DMS79 treated with DMSO at 0.1 percent for 48 hours (cell line): ENCODE results near the gene ATRN.

Source experiments
- DNase-seq: peaks from one replicate; lab custom pipeline; 2025; lab: John Stamatoyannopoulos, UW

The ATRN gene

DNA sequence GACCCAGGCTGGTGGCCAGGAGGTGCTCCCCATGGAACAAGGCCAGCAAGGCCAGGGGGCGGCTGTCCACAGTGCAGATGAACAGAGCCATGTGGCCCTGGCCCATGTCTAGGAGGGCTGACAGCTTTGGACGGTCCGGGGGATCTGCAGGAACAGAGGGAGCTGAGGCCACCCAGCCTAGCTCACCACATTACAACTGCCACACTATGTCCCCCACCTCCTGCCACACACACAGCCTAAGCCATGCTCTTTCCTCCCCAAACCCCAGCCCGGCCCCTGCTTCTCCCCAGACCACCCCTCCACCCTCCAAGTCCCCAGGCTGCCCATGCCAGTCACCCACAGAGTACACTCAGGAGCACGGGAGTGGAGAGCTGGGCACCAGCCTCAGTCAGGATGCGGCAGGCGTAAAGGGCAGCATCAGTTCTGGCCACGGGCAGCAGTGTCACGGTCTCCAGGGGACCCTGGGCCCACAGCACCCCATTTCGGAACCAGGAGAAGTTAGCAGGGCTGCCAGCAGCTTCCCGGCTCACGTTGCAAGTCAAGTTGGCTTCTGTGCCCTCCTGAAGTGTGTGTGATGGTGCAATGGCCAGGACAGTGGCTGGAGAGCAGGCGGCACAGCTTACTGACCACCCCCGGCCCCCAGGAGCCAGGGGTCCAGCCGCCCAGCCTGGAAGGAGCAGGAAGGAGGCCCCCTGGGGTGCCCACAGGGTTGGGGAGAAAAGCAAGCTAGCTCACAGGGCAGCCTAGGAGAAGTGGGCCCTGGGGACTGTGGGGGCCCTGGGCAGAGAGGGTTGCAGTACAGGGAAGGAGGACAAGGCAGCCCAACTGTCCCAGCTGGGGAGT, 226.1 kb downstream of the ATRN start:
- DNase-seq, result no peak

DNA sequence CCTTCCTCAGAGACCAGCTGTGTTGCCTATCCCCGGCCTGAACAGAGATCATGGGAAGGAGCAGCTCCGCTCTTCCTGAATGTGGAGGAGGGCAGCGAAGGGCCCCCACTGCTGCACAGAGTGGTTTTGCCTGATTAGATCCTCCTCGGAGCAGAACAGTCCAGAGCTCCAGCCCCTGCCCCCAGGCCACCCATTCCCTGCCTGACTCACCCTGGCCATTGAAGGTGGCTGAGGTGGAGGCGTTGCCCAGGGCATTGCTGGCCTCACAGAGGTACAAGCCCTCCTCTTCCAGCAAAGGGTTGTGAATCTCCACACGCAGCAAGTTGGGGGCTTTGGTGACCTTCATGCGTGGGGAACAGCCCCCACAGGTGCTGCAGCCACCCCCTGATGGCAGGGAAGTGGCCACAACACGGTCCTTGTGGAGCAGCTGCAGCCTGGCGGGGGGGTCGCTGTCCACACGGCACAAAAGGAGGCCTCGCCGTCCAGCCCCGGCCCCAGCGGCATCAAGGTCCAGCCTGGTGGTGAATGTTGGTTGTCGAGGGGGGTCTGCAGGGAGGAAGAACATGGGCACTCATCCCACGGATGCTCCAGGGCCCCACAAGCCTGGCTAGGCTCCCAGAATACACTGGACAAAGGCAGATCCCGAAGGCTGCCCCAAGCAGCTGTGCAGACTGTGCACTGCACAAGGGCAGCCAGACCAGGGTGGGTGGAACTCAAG, 226.9 kb downstream of the ATRN start:
- no peak for DNase-seq

DNA sequence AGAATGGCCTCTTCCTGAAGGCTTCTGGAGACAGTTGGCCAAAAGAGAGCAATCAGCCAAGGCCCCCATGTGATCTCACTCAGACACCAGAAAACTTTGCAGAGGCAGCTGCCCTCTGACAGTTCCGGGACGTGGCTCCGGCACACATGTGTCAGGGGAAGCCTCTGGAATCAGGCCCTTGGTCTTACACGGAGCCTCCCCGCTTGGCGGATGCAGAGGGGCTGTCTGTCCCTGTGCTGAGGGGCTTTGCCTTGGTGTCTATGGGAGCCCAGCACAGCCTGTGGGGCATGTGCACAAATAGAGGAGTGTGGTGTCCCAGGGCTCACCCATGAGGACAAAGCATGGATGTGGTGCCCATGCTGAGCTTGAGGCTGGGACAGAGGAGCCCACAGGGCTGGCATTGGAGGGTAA, 227.8 kb downstream of the ATRN start:
- DNase-seq, result no peak

DNA sequence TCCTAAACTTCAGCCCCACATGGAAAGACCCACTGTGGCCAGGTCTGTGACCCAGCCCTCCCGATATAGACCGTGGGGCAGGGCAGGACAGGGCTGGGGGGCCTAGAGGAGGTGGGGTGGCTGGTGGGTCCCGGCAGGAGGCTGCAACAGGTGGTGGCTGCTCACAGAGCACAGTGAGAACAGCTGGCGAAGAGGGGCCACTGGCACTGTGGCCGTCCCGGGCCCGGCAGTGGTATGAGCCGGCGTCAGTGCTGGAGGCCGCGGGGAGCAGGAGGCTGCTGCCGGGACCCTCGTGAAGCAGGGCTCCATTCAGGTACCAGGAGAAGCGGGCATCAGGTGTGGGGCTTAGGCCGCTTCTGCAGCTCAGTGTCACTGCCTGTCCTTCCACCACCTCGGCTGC, 228.2 kb downstream of the ATRN start:
- no peak for DNase-seq
